Progenitor cell of endocrine pancreas (in vitro differentiated cells): ENCODE measurements around the gene DSN1. TPM values are rescaled to one million over a fixed set of nuclear protein-coding genes. Genes with fewer than 3 reads are reported as not detected.

Experiments
- DNase-seq: peaks from one replicate; pipeline ENCODE4 v3.0.0; 2021; ENCODE audit warnings: low spot score; ENCODE audit not compliant: unreplicated experiment
- H3K27ac Mint-ChIP-seq: 2 replicates; pipeline ENCODE4 v1.8.0; 2021; ENCODE audit warnings: mild to moderate bottlenecking, moderate library complexity, mixed read lengths
- H3K27me3 Mint-ChIP-seq: 2 replicates; pipeline ENCODE4 v1.8.0; 2021; ENCODE audit warnings: mixed read lengths
- H3K36me3 Mint-ChIP-seq: 2 replicates; pipeline ENCODE4 v1.8.0; 2022; ENCODE audit warnings: mixed read lengths; ENCODE audit not compliant: insufficient read depth
- H3K4me1 Mint-ChIP-seq: 2 replicates; pipeline ENCODE4 v1.8.0; 2021; ENCODE audit warnings: low read depth, mixed read lengths
- H3K4me3 Mint-ChIP-seq: 2 replicates; pipeline ENCODE4 v1.8.0; 2021; ENCODE audit warnings: low read depth, mild to moderate bottlenecking, moderate library complexity, mixed read lengths
- H3K9me3 Mint-ChIP-seq: 2 replicates; pipeline ENCODE4 v1.8.0; 2021; ENCODE audit warnings: low read depth, mixed read lengths
- CTCF ChIP-seq: fragments of 200-600 bp; sonication (generic); IDR thresholded peaks from one replicate; pipeline ENCODE4 v1.5.0; 2021; ENCODE audit warnings: antibody characterized with exemption, mild to moderate bottlenecking; ENCODE audit not compliant: unreplicated experiment
- total RNA-seq: library from RNA; stranded (reverse); gene quantifications from 2 replicates; pipeline ENCODE4 v1.2.1, GENCODE V29; 2021

The DSN1 gene
- total RNA-seq, 1 donor from 2014 or later, result 17.5 TPM

GRCh38 chr20:36703530-36703929 is 70.0 kb downstream of the DSN1 start:
- Mint-ChIP-seq H3K9me3 (no peaks in the 10 kb centered on the region), H3K4me1 (no peaks in the 10 kb centered on the region), H3K27me3 (no peaks in the 10 kb centered on the region), H3K4me3 (no peak overlapping the region), H3K36me3 (no peaks in the 10 kb centered on the region), H3K27ac (no peak overlapping the region)
- DNase-seq, result no peak
- no peak for TF ChIP-seq CTCF

Other genes starting within 250 kb of the DSN1 start
- 31.0 and 46.0 TPM in 2 replicates for gene MYL9, start 232.2 kb downstream of the DSN1 start, total RNA-seq
- gene TGIF2, start 200.2 kb downstream of the DSN1 start, total RNA-seq, result 121 and 140 TPM in 2 replicates
- 58.8 and 59.6 TPM in 2 replicates for gene RAB5IF, start 168.0 kb downstream of the DSN1 start, total RNA-seq
- 0.62 and 0.77 TPM in 2 replicates for gene SLA2, start 127.6 kb downstream of the DSN1 start, total RNA-seq
- 24.7 and 25.6 TPM in 2 replicates for gene NDRG3, start 27.7 kb downstream of the DSN1 start, total RNA-seq
- 0.34 and 0.38 TPM in 2 replicates for gene TLDC2, start 102.4 kb upstream of the DSN1 start, total RNA-seq
- gene SAMHD1, start 177.9 kb upstream of the DSN1 start, total RNA-seq, result 15.1 and 17.1 TPM in 2 replicates